DOHH2 (cell line): ENCODE measurements around the gene RAX2.

Experiments used
- H3F3A ChIP-seq: fragments of 200-600 bp; sonication (generic), shearing (Covaris generic); 2 replicates; pipeline ENCODE4 v1.6.0; 2016; ENCODE audit warnings: antibody characterized with exemption, mild to moderate bottlenecking; ENCODE audit not compliant: control insufficient read depth, insufficient read depth
- H3K27ac ChIP-seq: fragments of 200-600 bp; sonication (generic); 2 replicates; pipeline ENCODE4 v1.5.1; 2014; ENCODE audit warnings: low read depth, mild to moderate bottlenecking, low read length, moderate library complexity
- H3K27me3 ChIP-seq: fragments of 200-600 bp; sonication (generic); 2 replicates; pipeline ENCODE4 v1.6.1; 2014; ENCODE audit warnings: mild to moderate bottlenecking, low read length, mixed read lengths; ENCODE audit not compliant: control insufficient read depth
- H3K36me3 ChIP-seq: fragments of 200-600 bp; sonication (generic); 2 replicates; pipeline ENCODE4 v1.6.1; 2014; ENCODE audit warnings: mild to moderate bottlenecking, low read length, moderate library complexity, mixed read lengths; ENCODE audit not compliant: control insufficient read depth
- H3K4me1 ChIP-seq: fragments of 200-600 bp; sonication (generic); 2 replicates; pipeline ENCODE4 v1.6.1; 2014; ENCODE audit warnings: mild to moderate bottlenecking, low read length, mixed read lengths; ENCODE audit not compliant: control insufficient read depth
- H3K4me2 ChIP-seq: fragments of 200-600 bp; sonication (generic); 2 replicates; pipeline ENCODE4 v1.6.0; 2014; ENCODE audit warnings: mild to moderate bottlenecking, low read length, moderate library complexity
- H3K4me3 ChIP-seq: fragments of 200-600 bp; sonication (generic); 2 replicates; pipeline ENCODE4 v1.5.1; 2014; ENCODE audit warnings: mild to moderate bottlenecking, low read length, mixed read lengths
- H3K79me2 ChIP-seq: fragments of 200-600 bp; sonication (generic); 2 replicates; pipeline ENCODE4 v1.6.1; 2014; ENCODE audit warnings: mild to moderate bottlenecking, low read length, mixed read lengths; ENCODE audit not compliant: control insufficient read depth
- H3K9me2 ChIP-seq: fragments of 200-600 bp; sonication (generic); replicated peaks from 2 replicates; pipeline ENCODE4 v1.6.1; 2014; ENCODE audit warnings: mild to moderate bottlenecking, low read length, mixed read lengths; ENCODE audit not compliant: control insufficient read depth
- H3K9me3 ChIP-seq: fragments of 200-600 bp; sonication (generic); 2 replicates; pipeline ENCODE4 v1.6.1; 2014; ENCODE audit warnings: antibody characterized with exemption, low read length, mixed read lengths; ENCODE audit not compliant: control insufficient read depth, insufficient read depth
- H4K20me1 ChIP-seq: fragments of 200-600 bp; sonication (generic); 2 replicates; pipeline ENCODE4 v1.6.0; 2014; ENCODE audit warnings: low read depth, mild to moderate bottlenecking, antibody characterized with exemption, low read length, moderate library complexity; ENCODE audit not compliant: control insufficient read depth, insufficient read depth
- CTCF ChIP-seq: fragments of 200-600 bp; sonication (generic); IDR thresholded peaks from one replicate; pipeline ENCODE4 v1.5.1; 2014; ENCODE audit warnings: antibody characterized with exemption, mild to moderate bottlenecking, low read depth, low read length; ENCODE audit not compliant: poor library complexity, severe bottlenecking
- EZH2phosphoT487 ChIP-seq: fragments of 200-600 bp; sonication (generic); IDR thresholded peaks from 2 replicates; pipeline ENCODE4 v1.6.1; 2017; ENCODE audit warnings: borderline replicate concordance, mild to moderate bottlenecking, antibody characterized with exemption, low read length, moderate library complexity, mixed read lengths

The RAX2 gene

GRCh38 chr19:3782330-3782729 is 10.3 kb upstream of the RAX2 start:
- H3K9me3 ChIP-seq = peaks cover 18% of the 10 kb centered on the region; the same call in 1 of the 2 replicates
- H4K20me1 ChIP-seq = no peaks in the 10 kb centered on the region; the same call in 1 of the 2 replicates
- no peaks in the 10 kb centered on the region for H3K9me2 ChIP-seq
- H3K27me3 ChIP-seq = peaks cover 10% of the 10 kb centered on the region; the same call in 1 of the 2 replicates
- no peaks in the 10 kb centered on the region for H3F3A ChIP-seq
- H3K27ac ChIP-seq = no peak overlapping the region
- no peak overlapping the region for H3K4me3 ChIP-seq
- TF ChIP-seq EZH2phosphoT487 (no peak), CTCF (no peak)
- H3K4me1 ChIP-seq = no peaks in the 10 kb centered on the region
- no peaks in the 10 kb centered on the region for H3K79me2 ChIP-seq
- no peaks in the 10 kb centered on the region for H3K36me3 ChIP-seq
- no peak overlapping the region for H3K4me2 ChIP-seq

- Histone ChIP-seq H3K9me2 (no peaks in the 10 kb centered on the region), H3F3A (no peaks in the 10 kb centered on the region), H3K9me3 (peaks cover 18% of the 10 kb centered on the region; the same call in 1 of the 2 replicates), H3K27me3 (peaks cover 10% of the 10 kb centered on the region; the same call in 1 of the 2 replicates), H3K4me1 (no peaks in the 10 kb centered on the region), H3K27ac (no peak overlapping the region), H3K4me3 (no peak overlapping the region), H3K79me2 (no peaks in the 10 kb centered on the region), H3K4me2 (no peak overlapping the region), H4K20me1 (no peaks in the 10 kb centered on the region; the same call in 1 of the 2 replicates), H3K36me3 (no peaks in the 10 kb centered on the region)
- no peak for TF ChIP-seq CTCF
- no peak for TF ChIP-seq EZH2phosphoT487
These were observed 9.6 kb upstream of the RAX2 start for GRCh38 chr19:3781603-3782002.

- no peaks in the 10 kb centered on the region for H3K4me1 ChIP-seq
- H3K9me2 ChIP-seq = no peaks in the 10 kb centered on the region
- H3K36me3 ChIP-seq = no peaks in the 10 kb centered on the region
- H3K4me2 ChIP-seq = no peak overlapping the region
- no peaks in the 10 kb centered on the region for H3K79me2 ChIP-seq
- H3F3A ChIP-seq = no peaks in the 10 kb centered on the region
- TF ChIP-seq EZH2phosphoT487 (no peak), CTCF (no peak)
- no peak overlapping the region for H3K4me3 ChIP-seq
- no peaks in the 10 kb centered on the region; the same call in 1 of the 2 replicates for H4K20me1 ChIP-seq
- peaks cover 10% of the 10 kb centered on the region; the same call in 1 of the 2 replicates for H3K27me3 ChIP-seq
- peaks cover 18% of the 10 kb centered on the region; the same call in 1 of the 2 replicates for H3K9me3 ChIP-seq
- H3K27ac ChIP-seq = no peak overlapping the region
These were observed 8.8 kb upstream of the RAX2 start for GRCh38 chr19:3780786-3781304.
